ENCODE data around the gene DLGAP4.

DLGAP4 gene

GRCh38 chr20:36481380-36482043 lies 175.4 kb downstream of the DLGAP4 start:
- no peak for DNase-seq

- DNase-seq = no peak
Observed at GRCh38 chr20:36482044-36482473, 175.9 kb downstream of the DLGAP4 start.

GRCh38 chr20:36483209-36483918 lies 177.2 kb downstream of the DLGAP4 start:
- DNase-seq = no peak

DNA sequence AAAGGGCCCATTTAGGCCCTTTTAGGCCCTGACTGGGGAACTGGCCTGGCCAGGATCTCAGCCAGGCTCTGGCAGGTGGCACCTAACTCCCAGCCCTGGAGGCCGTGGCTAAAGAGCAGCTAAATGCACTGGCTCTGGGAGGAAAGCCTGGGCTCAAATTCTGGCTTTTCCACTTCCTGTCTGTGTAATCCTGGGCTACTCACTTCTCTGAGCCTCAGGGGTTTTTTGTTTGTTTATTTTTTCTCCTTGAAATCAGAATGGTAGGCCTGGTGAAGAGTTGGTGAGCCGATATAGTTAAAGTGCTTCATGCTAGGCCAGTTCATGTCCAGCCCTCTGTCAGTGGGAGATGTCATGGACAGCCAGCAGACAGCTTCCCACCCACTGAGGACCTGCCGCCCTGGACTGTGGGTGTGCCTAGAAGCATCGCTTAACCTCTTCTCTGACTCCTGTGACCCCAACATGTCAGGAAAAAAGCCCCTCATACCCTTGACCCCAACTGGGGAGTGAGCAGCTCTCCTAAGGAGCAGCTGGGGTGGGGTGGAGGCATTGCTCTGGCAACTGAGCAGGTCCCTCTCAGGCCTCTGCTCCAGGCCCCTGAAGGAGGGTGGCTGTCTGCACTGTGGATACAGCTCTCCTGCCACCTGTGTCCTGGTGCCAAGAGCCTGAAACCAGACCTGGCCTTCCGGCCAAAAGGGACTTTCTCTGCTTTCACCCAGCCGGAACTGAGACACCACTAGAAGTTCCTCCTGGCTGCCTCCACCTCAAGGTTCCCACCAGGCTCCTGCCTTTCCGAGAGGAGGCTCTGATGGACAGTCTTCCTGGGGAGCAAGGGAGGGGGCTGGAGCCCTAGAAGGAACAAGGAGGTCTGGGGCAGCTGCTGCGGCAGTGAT lies 178.0 kb downstream of the DLGAP4 start:
- DNase-seq = no peak

DNA sequence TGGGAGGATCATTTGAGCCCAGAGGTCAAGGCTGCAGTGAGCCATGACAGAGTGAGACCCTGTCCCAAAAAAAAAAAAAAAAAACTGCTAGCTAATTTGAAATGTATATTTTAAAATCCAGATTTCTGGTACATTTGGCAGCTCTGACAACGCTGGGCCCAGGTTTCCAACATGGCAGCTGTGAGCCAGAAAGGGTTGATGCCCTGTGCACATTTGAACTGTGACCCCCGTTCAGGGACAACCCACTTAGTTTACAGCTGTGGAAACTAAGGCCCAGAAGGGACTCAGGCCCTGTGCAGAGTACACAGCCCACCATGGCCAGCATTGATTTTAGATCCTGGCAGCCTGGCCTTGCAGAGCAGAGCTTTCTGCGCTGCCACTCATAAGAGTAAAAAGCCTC lies 179.1 kb downstream of the DLGAP4 start:
- DNase-seq = no peak

DNA sequence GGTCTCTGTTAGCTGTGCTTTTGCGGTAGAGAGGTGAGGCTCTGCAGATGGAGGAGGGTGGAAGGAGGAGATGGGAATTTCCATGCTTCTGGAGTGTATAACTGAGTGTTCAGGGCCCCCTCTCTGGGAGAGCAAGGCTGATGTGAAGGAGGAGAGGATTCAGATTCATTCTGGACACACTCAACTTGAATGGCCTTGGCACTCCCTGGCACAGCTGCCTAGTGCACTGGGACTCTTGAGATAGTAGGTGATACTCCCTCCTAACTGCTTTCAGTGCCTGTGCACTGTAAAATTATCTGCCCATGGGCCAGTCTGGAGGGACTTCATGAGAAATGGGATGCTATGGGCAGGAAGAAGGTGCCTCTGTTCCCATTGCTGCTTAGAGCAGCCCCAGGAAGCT lies 180.9 kb downstream of the DLGAP4 start:
- DNase-seq = no peak

DNA sequence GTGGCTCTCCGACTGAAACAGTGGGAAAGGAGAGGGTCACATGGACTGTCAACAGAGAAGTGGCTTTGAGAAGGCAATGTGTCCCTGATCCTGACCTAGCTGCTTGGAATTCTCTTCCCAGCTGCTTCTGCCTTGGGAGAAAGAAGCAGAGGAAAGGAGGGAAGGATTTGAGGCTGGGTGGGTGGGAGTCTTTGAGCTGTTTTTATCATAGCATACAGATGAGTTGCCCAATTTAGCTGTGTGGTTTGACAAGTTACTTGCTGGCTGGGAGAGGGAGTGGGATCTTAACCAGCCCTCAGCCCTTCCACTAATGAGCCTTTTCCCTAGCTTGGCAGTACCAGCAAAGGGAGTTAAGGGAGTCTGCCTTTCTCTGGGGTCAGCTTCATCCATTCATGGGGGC lies 184.1 kb downstream of the DLGAP4 start:
- DNase-seq = no peak

GRCh38 chr20:36491901-36492617 lies 185.9 kb downstream of the DLGAP4 start:
- DNase-seq = no peak

DNA sequence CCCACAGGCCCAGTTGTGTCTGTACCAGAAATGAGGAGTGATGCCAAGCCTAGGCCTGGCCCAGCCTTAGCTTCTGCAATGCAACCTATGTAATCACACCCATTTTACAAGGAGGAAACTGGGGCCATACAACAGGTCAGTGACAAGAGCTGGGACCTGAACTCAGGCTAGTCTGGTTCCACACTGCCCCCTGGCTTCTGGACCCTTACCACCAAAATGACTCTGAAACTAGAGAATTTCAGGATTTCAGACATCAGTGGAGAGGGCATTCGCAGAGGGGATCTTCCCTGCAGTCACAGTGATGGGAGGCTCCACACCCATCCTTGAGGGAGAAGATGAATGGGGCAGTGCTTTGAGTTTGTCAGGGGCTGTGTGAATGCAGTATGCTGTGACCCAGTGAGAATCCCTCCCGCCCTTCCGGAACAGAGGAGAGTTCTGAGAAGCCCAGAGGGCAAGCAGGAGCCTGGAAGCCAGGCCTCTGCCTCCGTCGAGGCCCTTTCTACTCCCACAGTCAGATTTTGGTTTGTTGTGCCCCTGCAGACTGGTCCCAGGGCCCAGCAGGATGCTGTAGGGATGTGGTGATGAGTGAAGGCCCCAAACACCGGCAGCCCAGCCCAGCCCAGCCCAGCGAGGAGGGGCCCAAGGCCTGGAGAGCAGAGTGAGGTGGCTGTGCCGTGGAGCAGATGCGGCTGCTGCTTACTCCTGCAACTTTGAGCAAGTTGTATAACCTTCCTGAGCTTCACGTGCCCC lies 187.1 kb downstream of the DLGAP4 start:
- no peak for DNase-seq

DNA sequence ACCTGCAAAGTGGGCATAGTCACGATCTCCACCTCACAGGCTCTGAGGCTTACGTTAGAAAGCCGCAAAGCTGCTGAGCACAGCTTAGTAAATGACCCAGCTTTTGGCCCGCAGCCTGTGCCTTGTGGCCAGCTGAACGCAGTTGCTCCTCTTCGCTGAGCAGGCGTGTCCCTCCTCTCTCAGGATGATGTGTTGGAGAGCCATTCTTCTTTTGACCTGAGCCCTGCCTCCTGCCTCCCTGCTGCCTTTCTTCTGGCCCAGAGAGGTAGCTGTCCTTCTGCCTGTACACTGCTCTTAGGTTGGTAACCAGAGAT lies 187.6 kb downstream of the DLGAP4 start:
- no peak for DNase-seq

- no peak for DNase-seq
Observed at GRCh38 chr20:36496707-36497669, 190.8 kb downstream of the DLGAP4 start.

GRCh38 chr20:36497856-36498255 lies 191.7 kb downstream of the DLGAP4 start:
- no peak for DNase-seq

DNA sequence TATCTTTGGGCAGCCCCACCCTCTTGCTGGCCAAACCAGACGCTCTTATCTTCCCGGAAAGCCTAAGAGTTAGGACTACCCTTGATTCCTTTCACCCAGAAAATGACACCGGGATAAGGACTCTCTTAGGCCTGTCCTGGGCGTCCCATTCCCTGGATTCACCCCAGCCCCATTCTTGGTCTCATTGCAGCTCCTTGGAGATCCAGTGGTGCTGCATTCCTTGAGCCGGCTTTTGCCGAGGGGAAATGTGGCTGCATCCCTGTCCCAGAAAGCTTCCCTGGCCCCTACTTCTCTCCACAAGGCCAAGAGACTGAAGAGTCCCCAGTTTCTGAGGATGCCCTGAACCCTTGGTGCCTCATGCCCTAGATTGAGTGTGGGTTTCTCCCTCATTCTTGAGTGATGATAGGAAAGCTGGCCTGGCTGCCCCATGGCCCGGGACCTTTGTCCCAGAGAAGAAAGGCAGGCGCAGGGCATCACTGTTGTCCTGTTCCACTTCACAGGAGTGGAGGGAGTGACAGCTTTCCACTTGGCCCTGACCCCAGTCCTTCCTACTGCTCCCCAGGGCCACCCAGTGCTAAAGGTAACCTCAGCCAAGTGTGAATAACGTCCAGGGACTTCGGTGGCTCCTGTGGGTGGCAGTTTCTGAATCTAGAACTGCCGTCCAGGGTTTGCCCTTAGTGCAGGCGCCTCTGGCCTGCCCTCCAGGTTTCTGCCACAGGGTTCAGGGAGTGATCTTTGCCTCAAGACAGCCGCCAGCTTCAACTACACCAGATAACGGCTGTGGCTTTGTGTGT lies 192.4 kb downstream of the DLGAP4 start:
- no peak for DNase-seq

- no peak for DNase-seq
Observed at GRCh38 chr20:36499211-36499610, 193.1 kb downstream of the DLGAP4 start.

DNA sequence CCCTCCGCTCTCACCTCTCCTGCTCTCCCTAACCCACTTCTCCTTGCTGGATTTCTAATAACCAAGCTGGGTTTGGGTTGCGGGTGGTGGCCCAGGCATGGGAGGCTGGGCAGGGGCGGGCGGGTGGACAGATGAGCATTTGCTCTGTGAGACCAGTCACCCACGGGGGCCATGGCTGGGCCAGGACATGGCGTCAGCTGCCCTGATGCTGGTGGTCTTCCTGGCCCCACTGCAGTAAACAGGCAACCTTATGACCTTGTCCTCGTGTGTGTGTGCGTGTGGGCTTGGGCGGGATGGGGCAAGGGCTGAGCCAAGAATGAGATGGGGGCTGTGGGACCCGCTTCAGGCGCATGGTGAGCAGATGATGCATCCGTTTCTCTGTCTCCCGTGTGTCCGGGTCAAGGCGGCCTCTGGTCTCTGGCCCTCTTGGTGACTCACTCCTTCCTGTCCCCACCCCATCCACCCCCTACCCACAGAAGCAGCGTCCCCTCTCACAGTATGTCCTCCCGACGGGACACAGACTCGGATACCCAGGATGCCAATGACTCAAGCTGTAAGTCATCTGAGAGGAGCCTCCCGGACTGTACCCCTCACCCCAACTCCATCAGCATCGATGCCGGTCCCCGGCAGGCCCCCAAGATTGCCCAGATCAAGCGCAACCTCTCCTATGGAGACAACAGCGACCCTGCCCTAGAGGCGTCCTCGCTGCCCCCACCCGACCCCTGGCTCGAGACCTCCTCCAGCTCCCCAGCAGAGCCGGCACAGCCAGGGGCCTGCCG lies 193.8 kb downstream of the DLGAP4 start:
- DNase-seq = no peak

GRCh38 chr20:36501367-36502006 lies 195.3 kb downstream of the DLGAP4 start:
- no peak for DNase-seq

- DNase-seq = no peak
Observed at GRCh38 chr20:36504295-36504694, 198.2 kb downstream of the DLGAP4 start.

DNA sequence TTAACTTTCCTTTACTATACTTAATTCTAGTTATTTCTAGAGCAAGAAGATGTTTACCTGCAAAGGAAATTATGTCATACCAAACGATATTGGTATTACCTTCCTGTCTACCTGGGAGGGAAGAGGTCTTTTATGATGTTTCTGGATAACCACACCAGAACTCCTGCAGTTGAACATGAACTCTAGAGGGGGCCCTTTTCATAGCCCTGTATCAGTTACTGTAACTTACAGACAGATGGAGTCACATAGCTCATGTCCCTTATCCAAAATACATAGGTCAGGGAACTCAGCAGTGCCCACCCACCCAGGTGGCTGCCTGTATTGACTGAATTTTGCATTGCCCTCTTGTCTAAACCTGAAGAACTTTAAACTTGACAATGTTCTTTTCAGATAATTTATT lies 200.1 kb downstream of the DLGAP4 start:
- no peak for DNase-seq

DNA sequence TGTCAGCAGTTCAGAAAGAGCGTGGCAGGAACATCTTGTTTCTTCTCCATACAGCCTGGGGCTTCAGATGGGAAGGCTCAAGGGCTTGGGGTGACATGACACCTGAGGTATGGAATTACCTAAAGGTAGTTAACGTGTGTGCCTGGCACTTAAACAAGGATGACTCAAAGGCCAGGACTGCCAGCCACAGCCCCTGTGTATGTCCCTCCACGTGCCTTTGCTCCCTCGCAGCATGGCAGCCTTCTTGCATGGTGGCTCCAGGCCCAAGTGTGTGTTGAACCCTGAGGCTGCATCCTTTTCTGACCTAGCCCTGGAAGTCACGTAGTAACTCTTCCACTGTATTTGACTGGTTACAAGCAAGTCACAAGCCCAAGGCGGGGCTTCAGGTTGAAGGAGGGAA lies 201.6 kb downstream of the DLGAP4 start:
- DNase-seq = no peak
